SU-DHL-6 (cell line): Measurements from ENCODE around the gene CRISP2.

Experiments used
- H2AFZ ChIP-seq: fragments of 200-600 bp; sonication (generic); 2 replicates; pipeline ENCODE4 v1.6.1; 2014; ENCODE audit warnings: low read depth, mild to moderate bottlenecking, moderate library complexity, mixed read lengths, antibody characterized with exemption, low read length; ENCODE audit not compliant: severe bottlenecking
- H3F3A ChIP-seq: fragments of 200-600 bp; shearing (Covaris generic); 2 replicates; pipeline ENCODE4 v1.6.0; 2016; ENCODE audit warnings: antibody characterized with exemption, mild to moderate bottlenecking; ENCODE audit not compliant: insufficient read depth
- H3K27ac ChIP-seq: fragments of 200-600 bp; sonication (generic); 2 replicates; pipeline ENCODE4 v1.5.1; 2016; ENCODE audit warnings: low read depth, mild to moderate bottlenecking, low read length, moderate library complexity, mixed read lengths
- H3K27me3 ChIP-seq: fragments of 200-600 bp; sonication (generic), shearing (Covaris generic); 2 replicates; pipeline ENCODE4 v1.6.0; 2014; ENCODE audit warnings: mild to moderate bottlenecking, low read length
- H3K36me3 ChIP-seq: fragments of 200-600 bp; sonication (generic); 2 replicates; pipeline ENCODE4 v1.6.1; 2014; ENCODE audit warnings: mild to moderate bottlenecking, low read length, mixed read lengths
- H3K4me2 ChIP-seq: fragments of 300-600, 200-600 bp; shearing (Covaris generic), sonication (generic); 2 replicates; pipeline ENCODE4 v1.6.0; 2014; ENCODE audit warnings: low read length, low read depth, mild to moderate bottlenecking; ENCODE audit not compliant: poor library complexity, severe bottlenecking
- H3K4me3 ChIP-seq: fragments of 200-600 bp; sonication (generic); 2 replicates; pipeline ENCODE4 v1.5.1; 2014; ENCODE audit warnings: antibody characterized with exemption, low read length, mild to moderate bottlenecking, mixed read lengths; ENCODE audit not compliant: insufficient read depth, poor library complexity, severe bottlenecking
- H3K79me2 ChIP-seq: fragments of 200-600 bp; sonication (generic); 2 replicates; pipeline ENCODE4 v1.6.1; 2014; ENCODE audit warnings: mild to moderate bottlenecking, low read length, moderate library complexity; ENCODE audit not compliant: insufficient read depth
- H3K9ac ChIP-seq: fragments of 200-600 bp; sonication (generic); 2 replicates; pipeline ENCODE4 v1.7.0; 2014; ENCODE audit warnings: mild to moderate bottlenecking, low read length
- H3K9me2 ChIP-seq: fragments of 200-600 bp; sonication (generic); replicated peaks from 2 replicates; pipeline ENCODE4 v1.6.1; 2014; ENCODE audit warnings: low read length; ENCODE audit not compliant: insufficient read depth
- H3K9me3 ChIP-seq: fragments of 200-600 bp; sonication (generic); 2 replicates; pipeline ENCODE4 v1.6.1; 2014; ENCODE audit warnings: low read length, mixed read lengths; ENCODE audit not compliant: insufficient read depth
- H4K20me1 ChIP-seq: fragments of 200-600 bp; sonication (generic); 2 replicates; pipeline ENCODE4 v1.6.1; 2014; ENCODE audit warnings: low read depth, mild to moderate bottlenecking, antibody characterized with exemption, low read length, moderate library complexity, mixed read lengths
- CTCF ChIP-seq: fragments of 200-600 bp; sonication (generic); IDR thresholded peaks from one replicate; pipeline ENCODE4 v1.5.1; 2017; ENCODE audit warnings: antibody characterized with exemption, mild to moderate bottlenecking, low read length, moderate library complexity; ENCODE audit not compliant: insufficient read depth, poor library complexity, severe bottlenecking
- EZH2phosphoT487 ChIP-seq: fragments of 200-600 bp; sonication (generic), shearing (Covaris generic); conservative IDR thresholded peaks from 2 replicates; pipeline ENCODE4 v1.6.1; 2018; ENCODE audit warnings: mild to moderate bottlenecking, antibody characterized with exemption, low read length, moderate library complexity, mixed read lengths

The CRISP2 gene, protein sequence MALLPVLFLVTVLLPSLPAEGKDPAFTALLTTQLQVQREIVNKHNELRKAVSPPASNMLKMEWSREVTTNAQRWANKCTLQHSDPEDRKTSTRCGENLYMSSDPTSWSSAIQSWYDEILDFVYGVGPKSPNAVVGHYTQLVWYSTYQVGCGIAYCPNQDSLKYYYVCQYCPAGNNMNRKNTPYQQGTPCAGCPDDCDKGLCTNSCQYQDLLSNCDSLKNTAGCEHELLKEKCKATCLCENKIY

DNA sequence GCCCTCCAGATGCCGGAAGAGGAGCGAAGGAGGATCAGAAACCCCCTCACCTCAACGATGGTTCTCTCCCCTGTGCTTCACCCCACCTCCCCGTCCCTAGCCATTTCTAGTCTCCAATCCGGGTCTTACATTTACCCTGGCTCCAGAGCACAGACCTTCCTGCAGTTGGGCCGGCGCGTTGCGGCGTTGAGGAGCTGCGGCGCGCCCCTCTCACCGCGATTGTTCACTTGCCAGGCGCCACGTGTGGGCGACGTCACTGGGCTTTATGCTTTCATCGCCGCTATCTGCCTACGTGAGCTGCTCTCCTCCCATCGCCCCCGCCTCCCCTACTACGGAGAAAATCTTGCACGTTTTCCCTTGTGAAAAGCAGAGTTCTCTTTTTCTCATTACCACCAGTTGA is at the start of gene CRISP2:
Gene CRISP2 (minus strand): TSS at position 198 of the 400 bp plus-strand sequence. CDS start 4,347 bp downstream, outside the sequence.
- H3K36me3 ChIP-seq: no peaks in the 10 kb centered on the region
- H3K4me3 ChIP-seq: no peak within 1 kb of the TSS
- no peaks in the 10 kb centered on the region for H3K27me3 ChIP-seq
- TF ChIP-seq CTCF (no peak), EZH2phosphoT487 (no peak)
- H2AFZ ChIP-seq: no peak within 1 kb of the TSS
- H3K4me2 ChIP-seq: no peak within 1 kb of the TSS
- no peaks in the 10 kb centered on the region for H3K79me2 ChIP-seq
- H3K9ac ChIP-seq: no peak within 1 kb of the TSS
- H4K20me1 ChIP-seq: no peaks in the 10 kb centered on the region
- H3K9me3 ChIP-seq: peaks cover 2% of the 10 kb centered on the region; the same call in 1 of the 2 replicates
- H3F3A ChIP-seq: no peaks in the 10 kb centered on the region
- H3K27ac ChIP-seq: no peak within 1 kb of the TSS
- no peaks in the 10 kb centered on the region; the same call in 1 of the 2 replicates for H3K9me2 ChIP-seq

DNA sequence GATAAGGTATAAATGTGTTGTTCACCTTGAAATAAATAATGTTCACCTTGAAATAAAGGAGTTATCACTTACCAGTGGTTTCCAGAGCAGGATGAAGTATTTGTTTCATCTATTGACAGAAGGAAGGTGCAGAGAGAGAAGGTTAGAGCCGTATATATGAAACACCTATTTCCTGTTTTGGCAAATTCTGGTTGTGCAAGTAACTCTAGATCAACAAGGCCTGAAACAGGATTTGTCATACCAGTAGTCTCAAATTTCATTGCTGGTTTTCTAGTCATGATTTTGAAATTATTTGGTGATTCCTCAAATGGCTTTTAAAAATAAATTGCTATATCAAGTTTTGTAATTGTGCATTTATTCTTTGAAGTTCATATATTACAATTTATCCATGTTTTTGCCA is 30.9 kb upstream of the CRISP2 start, which contains the start of gene CRISP3:
Gene CRISP3 (minus strand): TSS at position 130 of the 400 bp plus-strand sequence. CDS start 21 bp downstream, at position 109.
- no peak within 1 kb of the TSS for H3K4me2 ChIP-seq
- no peak within 1 kb of the TSS for H3K4me3 ChIP-seq
- H3K27me3 ChIP-seq: no peaks in the 10 kb centered on the region
- no peak within 1 kb of the TSS for H3K9ac ChIP-seq
- H3K36me3 ChIP-seq: no peaks in the 10 kb centered on the region
- H3K9me3 ChIP-seq: no peaks in the 10 kb centered on the region
- no peaks in the 10 kb centered on the region for H3K79me2 ChIP-seq
- TF ChIP-seq CTCF (no peak), EZH2phosphoT487 (no peak)
- no peaks in the 10 kb centered on the region for H3K9me2 ChIP-seq
- 0 out of 2 replicates have a peak, but pooled peaks cover 3% of the 10 kb centered on the region for H4K20me1 ChIP-seq
- no peak within 1 kb of the TSS for H3K27ac ChIP-seq
- no peaks in the 10 kb centered on the region for H3F3A ChIP-seq
- no peak within 1 kb of the TSS for H2AFZ ChIP-seq

DNA sequence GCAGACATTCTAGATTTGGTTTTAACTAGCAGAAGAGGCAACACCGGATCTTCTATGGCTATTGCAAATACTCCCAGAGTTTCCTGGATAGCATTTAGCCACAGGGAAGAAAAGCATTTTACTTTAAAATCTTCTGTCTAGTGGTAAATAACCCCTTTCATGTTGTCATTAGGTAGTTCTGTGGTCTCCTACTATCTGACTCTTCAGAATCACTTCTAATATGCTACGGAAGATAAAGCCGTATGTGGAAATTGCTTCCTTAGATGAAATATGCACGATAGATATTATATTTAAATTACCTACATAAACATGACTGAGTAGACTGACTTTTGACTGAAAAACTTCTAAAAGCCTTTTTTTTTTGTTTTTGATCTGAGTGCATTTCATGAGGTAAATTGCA is 30.1 kb upstream of the CRISP2 start:
- H3K4me2 ChIP-seq: no peak overlapping the region
- H3K9me3 ChIP-seq: no peaks in the 10 kb centered on the region
- no peaks in the 10 kb centered on the region for H3K36me3 ChIP-seq
- H3K9ac ChIP-seq: no peak overlapping the region
- H3K79me2 ChIP-seq: no peaks in the 10 kb centered on the region
- no peaks in the 10 kb centered on the region for H3F3A ChIP-seq
- H3K4me3 ChIP-seq: no peak overlapping the region
- no peaks in the 10 kb centered on the region for H3K27me3 ChIP-seq
- TF ChIP-seq CTCF: no peak
- no peak for TF ChIP-seq EZH2phosphoT487
- no peaks in the 10 kb centered on the region for H3K9me2 ChIP-seq
- H2AFZ ChIP-seq: no peak overlapping the region
- H4K20me1 ChIP-seq: 0 out of 2 replicates have a peak, but pooled peaks cover 3% of the 10 kb centered on the region
- H3K27ac ChIP-seq: no peak overlapping the region
